C4-2B (cell line): Measurements from ENCODE around the gene HTR1D.

Experiments used
- ZFX ChIP-seq: fragments of 450-650 bp; IDR thresholded peaks from 2 replicates; pipeline ENCODE4 v1.6.1; 2017
- TF ChIP-seq, protein P1 (sequence below): fragments of 450-650 bp; conservative IDR thresholded peaks from 2 replicates; pipeline ENCODE4 v1.5.1; 2017; ENCODE audit warnings: mild to moderate bottlenecking

DNA sequence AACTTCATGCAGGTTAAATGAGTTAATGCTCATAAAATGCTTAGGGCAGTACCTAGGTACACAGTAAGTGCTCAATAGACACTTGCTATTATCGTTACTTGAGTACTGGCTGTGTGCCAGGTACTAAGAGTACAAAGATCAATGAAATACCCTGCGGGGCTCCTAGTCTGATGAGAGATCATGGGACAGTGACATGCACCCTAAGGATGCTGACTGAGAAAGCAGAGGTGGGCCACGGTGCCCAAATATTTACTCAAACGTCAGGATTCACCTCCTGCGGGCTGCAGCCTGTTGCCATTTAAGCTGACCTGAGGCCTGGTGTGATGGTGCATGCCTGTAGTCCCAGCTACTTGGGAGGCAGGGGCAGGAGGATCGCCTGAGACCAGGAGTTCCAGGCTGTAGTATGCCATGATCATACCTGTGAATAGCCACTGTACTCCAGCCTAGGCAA, 28.8 kb downstream of the HTR1D start:
- TF ChIP-seq, protein P1, sequence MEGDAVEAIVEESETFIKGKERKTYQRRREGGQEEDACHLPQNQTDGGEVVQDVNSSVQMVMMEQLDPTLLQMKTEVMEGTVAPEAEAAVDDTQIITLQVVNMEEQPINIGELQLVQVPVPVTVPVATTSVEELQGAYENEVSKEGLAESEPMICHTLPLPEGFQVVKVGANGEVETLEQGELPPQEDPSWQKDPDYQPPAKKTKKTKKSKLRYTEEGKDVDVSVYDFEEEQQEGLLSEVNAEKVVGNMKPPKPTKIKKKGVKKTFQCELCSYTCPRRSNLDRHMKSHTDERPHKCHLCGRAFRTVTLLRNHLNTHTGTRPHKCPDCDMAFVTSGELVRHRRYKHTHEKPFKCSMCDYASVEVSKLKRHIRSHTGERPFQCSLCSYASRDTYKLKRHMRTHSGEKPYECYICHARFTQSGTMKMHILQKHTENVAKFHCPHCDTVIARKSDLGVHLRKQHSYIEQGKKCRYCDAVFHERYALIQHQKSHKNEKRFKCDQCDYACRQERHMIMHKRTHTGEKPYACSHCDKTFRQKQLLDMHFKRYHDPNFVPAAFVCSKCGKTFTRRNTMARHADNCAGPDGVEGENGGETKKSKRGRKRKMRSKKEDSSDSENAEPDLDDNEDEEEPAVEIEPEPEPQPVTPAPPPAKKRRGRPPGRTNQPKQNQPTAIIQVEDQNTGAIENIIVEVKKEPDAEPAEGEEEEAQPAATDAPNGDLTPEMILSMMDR: no peak
- no peak for TF ChIP-seq ZFX
